Measurements from ENCODE around the gene SOHLH1. TPM values are rescaled to one million over a fixed set of nuclear protein-coding genes. Genes with fewer than 3 reads are reported as not detected.

The SOHLH1 gene
- total RNA-seq, 4 donors from 2014 or later: not detected

- DNase-seq (ENCODE audit: low spot score in 2 of 2): no peak
- no peak overlapping the region for H3K27ac ChIP-seq
- 36 to 49% methylated on average over 19 of the region's 19 CpGs for WGBS, 2 donors
- H3K36me3 ChIP-seq: no peaks in the 10 kb centered on the region
- no peak overlapping the region for H3K4me3 ChIP-seq
- no peaks in the 10 kb centered on the region for H3K4me1 ChIP-seq
- H3K9me3 ChIP-seq: no peaks in the 10 kb centered on the region
- no peak for TF ChIP-seq EP300 (IDR thresholded peaks at IDR 0.05)
- TF ChIP-seq CTCF (IDR thresholded peaks at IDR 0.05): no peak
- no peak for TF ChIP-seq POLR2A (IDR thresholded peaks at IDR 0.05)
- H3K27me3 ChIP-seq: no peaks in the 10 kb centered on the region
Measured at GRCh38 chr9:135661816-135662560, 37.3 kb downstream of the SOHLH1 start.

GRCh38 chr9:135660407-135660806, 38.9 kb downstream of the SOHLH1 start:
- TF ChIP-seq CTCF (IDR thresholded peaks at IDR 0.05): no peak
- no peak for TF ChIP-seq EP300 (IDR thresholded peaks at IDR 0.05)
- no peak for TF ChIP-seq POLR2A (IDR thresholded peaks at IDR 0.05)
- 90 to 95% methylated on average over 22 of the region's 22 CpGs for WGBS, 2 donors
- no peak overlapping the region for H3K27ac ChIP-seq
- no peak overlapping the region for H3K4me3 ChIP-seq
- no peaks in the 10 kb centered on the region for H3K9me3 ChIP-seq
- DNase-seq (ENCODE audit: low spot score in 2 of 2): no peak
- H3K27me3 ChIP-seq: peaks cover 0 to 3% of the 10 kb centered on the region in 2 donors
- no peaks in the 10 kb centered on the region for H3K4me1 ChIP-seq
- H3K36me3 ChIP-seq: no peaks in the 10 kb centered on the region

- Histone ChIP-seq H3K4me1 (no peaks in the 10 kb centered on the region), H3K9me3 (no peaks in the 10 kb centered on the region), H3K4me3 (no peak overlapping the region), H3K36me3 (no peaks in the 10 kb centered on the region), H3K27ac (no peak overlapping the region), H3K27me3 (peaks cover 0 to 8% of the 10 kb centered on the region in 2 donors)
- TF ChIP-seq POLR2A (IDR thresholded peaks at IDR 0.05) (no peak), EP300 (IDR thresholded peaks at IDR 0.05) (no peak), CTCF (IDR thresholded peaks at IDR 0.05) (no peak)
- 85 to 91% methylated on average over 13 of the region's 13 CpGs for WGBS, 2 donors
- no peak for DNase-seq (ENCODE audit: low spot score in 2 of 2)
Measured at GRCh38 chr9:135659252-135659651, 40.0 kb downstream of the SOHLH1 start.

DNA sequence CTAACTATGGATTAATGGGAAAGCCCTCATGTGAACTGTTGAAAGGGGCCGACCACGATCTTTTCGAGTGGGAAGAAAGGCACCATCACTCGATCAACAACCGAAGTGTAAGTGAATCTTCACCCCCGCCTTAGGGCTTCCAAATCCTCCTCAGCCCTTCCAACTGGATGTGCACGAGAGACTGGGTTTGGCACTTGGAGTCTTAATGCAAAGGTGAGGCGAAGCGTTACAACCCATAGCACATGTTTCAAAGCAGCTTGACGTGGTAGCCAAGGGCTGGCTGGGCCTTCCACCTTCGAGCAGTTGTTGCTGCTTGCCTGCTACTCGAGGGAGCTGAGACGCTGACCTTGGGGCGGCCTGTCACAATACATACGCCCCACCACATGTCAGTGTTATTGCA, 41.9 kb downstream of the SOHLH1 start:
- DNase-seq (ENCODE audit: low spot score in 2 of 2): no peak
- Histone ChIP-seq H3K9me3 (no peaks in the 10 kb centered on the region), H3K27ac (no peak overlapping the region), H3K27me3 (peaks cover 0 to 8% of the 10 kb centered on the region in 2 donors), H3K36me3 (no peaks in the 10 kb centered on the region), H3K4me3 (no peak overlapping the region), H3K4me1 (no peaks in the 10 kb centered on the region)
- TF ChIP-seq EP300 (IDR thresholded peaks at IDR 0.05): no peak
- no peak for TF ChIP-seq POLR2A (IDR thresholded peaks at IDR 0.05)
- TF ChIP-seq CTCF (IDR thresholded peaks at IDR 0.05): no peak
- WGBS, 2 donors: 83 to 85% methylated on average over 15 of the region's 15 CpGs

DNA sequence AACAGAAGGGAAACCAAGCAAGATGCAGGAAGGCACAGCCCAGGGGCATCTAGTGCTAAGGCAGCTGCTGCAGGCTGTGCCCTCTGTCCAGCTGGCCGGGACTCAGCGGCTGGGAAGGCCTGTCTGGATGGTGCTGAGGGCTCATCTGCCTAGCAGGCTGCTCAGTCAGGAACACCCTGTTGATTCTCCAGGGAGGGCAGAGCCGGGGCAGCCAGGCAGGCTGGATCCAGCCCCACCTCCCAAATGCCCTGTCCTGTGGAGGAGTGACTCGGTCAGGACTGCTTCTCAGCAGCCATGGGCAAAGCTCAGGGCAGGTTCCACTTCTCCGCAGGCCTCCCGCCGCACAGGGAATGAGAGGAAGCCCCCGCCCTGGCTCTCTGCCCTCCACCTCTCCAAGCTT, 44.0 kb downstream of the SOHLH1 start:
- Histone ChIP-seq H3K4me1 (no peaks in the 10 kb centered on the region), H3K27me3 (peaks cover 0 to 8% of the 10 kb centered on the region in 2 donors), H3K9me3 (no peaks in the 10 kb centered on the region), H3K36me3 (no peaks in the 10 kb centered on the region), H3K4me3 (no peak overlapping the region), H3K27ac (no peak overlapping the region)
- TF ChIP-seq POLR2A (IDR thresholded peaks at IDR 0.05) (no peak), EP300 (IDR thresholded peaks at IDR 0.05) (no peak), CTCF (IDR thresholded peaks at IDR 0.05) (no peak)
- DNase-seq (ENCODE audit: low spot score in 2 of 2): no peak
- 71 to 82% methylated on average over 8 of the region's 8 CpGs for WGBS, 2 donors

Data from tibial nerve (tissue), 4 donors.